Measurements from ENCODE around the gene PTPRT.

- no peak for TF ChIP-seq CTCF (IDR thresholded peaks at IDR 0.05)
- no peak for TF ChIP-seq ZFX (IDR thresholded peaks at IDR 0.05; ENCODE audit: borderline replicate concordance)
Measured at GRCh38 chr20:42779216-42779615, 410.5 kb downstream of the PTPRT start.

Data from 22Rv1 (cell line).